ENCODE measurements around the gene NOX4. TPM values are rescaled to one million over a fixed set of nuclear protein-coding genes. Genes with fewer than 3 reads are reported as not detected.

NOX4 gene
- total RNA-seq, 1 experiment from 2014 or later: 3.0 TPM

- H3K79me1 ChIP-seq (ENCODE audit: insufficient read depth, low read depth, low read length, poor library complexity, severe bottlenecking): no peaks in the 10 kb centered on the region
- no peaks in the 10 kb centered on the region for H4K20me1 ChIP-seq (ENCODE audit: control insufficient read depth, insufficient read depth, insufficient read length)
- no CpG with 5 or more reads among the region's 2 CpGs for WGBS (ENCODE audit: extremely low coverage, insufficient read length, low lambda C conversion rate)
- H2AFZ ChIP-seq (ENCODE audit: low read length): no peak overlapping the region
- no peaks in the 10 kb centered on the region; the same call in 1 of the 2 replicates for H3K79me2 ChIP-seq (ENCODE audit: insufficient read depth, low read length)
- no peak overlapping the region for H2BK12ac ChIP-seq (ENCODE audit: insufficient read length, low read depth, low read length)
- no peak overlapping the region for H3K4ac ChIP-seq (ENCODE audit: low read depth, low read length)
- H4K91ac ChIP-seq (ENCODE audit: insufficient read length, low read depth, low read length): no peak overlapping the region
- H3K4me1 ChIP-seq (ENCODE audit: insufficient read depth, low read length): no peaks in the 10 kb centered on the region
- no peak overlapping the region for H3K9ac ChIP-seq (ENCODE audit: extremely low read depth, insufficient read length, low read length)
- TF ChIP-seq CTCF (conservative IDR thresholded peaks at IDR 0.05): no peak
- H3K4me2 ChIP-seq (ENCODE audit: insufficient read depth, insufficient read length, low read length): no peak overlapping the region
- no peak overlapping the region for H2BK120ac ChIP-seq (ENCODE audit: low read depth, low read length, poor library complexity, severe bottlenecking)
- H3K9me3 Mint-ChIP-seq: no peaks in the 10 kb centered on the region; a peak in 1 of 5 replicates
- no peaks in the 10 kb centered on the region for H3K4me1 Mint-ChIP-seq
- no peak overlapping the region for H2BK20ac ChIP-seq (ENCODE audit: low read depth, low read length, poor library complexity, severe bottlenecking)
- H3K27me3 ChIP-seq (ENCODE audit: insufficient read depth, low read length): no peaks in the 10 kb centered on the region
- no peak overlapping the region for H3K4me3 Mint-ChIP-seq
- H4K5ac ChIP-seq (ENCODE audit: insufficient read length, low read depth, low read length): no peak overlapping the region
- H3K14ac ChIP-seq (ENCODE audit: insufficient read depth, low read length): no peak overlapping the region
- H2BK5ac ChIP-seq (ENCODE audit: insufficient read length, low read length): no peak overlapping the region
- H3K56ac ChIP-seq (ENCODE audit: insufficient read length, low read depth, low read length): no peak overlapping the region
- H3K27ac Mint-ChIP-seq: peak overlapping the region in 1 of 3 experiments; percentile 85; a peak in 1 of 7 replicates
- H3K27ac ChIP-seq (ENCODE audit: insufficient read length, low read depth, low read length): no peak overlapping the region
- H3K23me2 ChIP-seq (ENCODE audit: insufficient read length, low read depth, low read length, poor library complexity, severe bottlenecking): no peaks in the 10 kb centered on the region
- no peak overlapping the region for H3K18ac ChIP-seq (ENCODE audit: insufficient read length, low read depth, low read length)
- H3K9me3 ChIP-seq (ENCODE audit: control insufficient read depth, low read depth, low read length): no peaks in the 10 kb centered on the region
- H3T11ph ChIP-seq (ENCODE audit: low read length): no peak overlapping the region
- no peak overlapping the region for H2AK5ac ChIP-seq (ENCODE audit: insufficient read length, low read length)
- no peaks in the 10 kb centered on the region; a peak in 1 of 7 replicates for H3K36me3 Mint-ChIP-seq (ENCODE audit: insufficient read depth in 1 of 3, low read depth in 3 of 3)
- no peak overlapping the region for H3K23ac ChIP-seq (ENCODE audit: insufficient read length, low read depth, low read length)
- H2BK15ac ChIP-seq (ENCODE audit: low read depth, low read length): no peak overlapping the region
- H3K27me3 Mint-ChIP-seq (ENCODE audit: low read depth): no peaks in the 10 kb centered on the region
- no peak overlapping the region for H4K8ac ChIP-seq (replicated peaks; ENCODE audit: insufficient read length, low read depth, low read length)
- no peak for DNase-seq
Measured at GRCh38 chr11:89456681-89457080, 34.5 kb downstream of the NOX4 start.
